Measurements from ENCODE around the gene IL17C.

The IL17C gene

DNA sequence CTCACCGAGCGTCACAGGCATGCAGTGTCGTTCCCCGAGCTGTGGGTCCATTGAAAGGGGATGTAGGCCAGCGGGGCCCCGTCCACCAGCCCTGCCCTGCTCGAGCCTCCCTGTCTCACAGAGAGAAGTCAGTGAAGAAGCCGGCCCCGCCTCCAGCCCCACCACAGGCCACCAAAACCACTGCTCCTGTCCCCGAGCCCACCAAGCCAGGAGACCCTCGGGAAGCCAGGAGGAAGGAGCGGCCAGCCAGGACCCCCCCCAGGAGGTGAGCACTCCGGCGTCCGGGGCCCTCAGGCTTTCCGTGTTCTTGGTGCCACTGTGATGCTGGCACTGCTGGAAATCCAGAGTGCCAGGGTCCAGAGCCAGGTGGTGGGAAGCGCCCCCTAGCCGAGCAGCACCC, 13.9 kb upstream of the IL17C start:
- TF ChIP-seq, protein P1, sequence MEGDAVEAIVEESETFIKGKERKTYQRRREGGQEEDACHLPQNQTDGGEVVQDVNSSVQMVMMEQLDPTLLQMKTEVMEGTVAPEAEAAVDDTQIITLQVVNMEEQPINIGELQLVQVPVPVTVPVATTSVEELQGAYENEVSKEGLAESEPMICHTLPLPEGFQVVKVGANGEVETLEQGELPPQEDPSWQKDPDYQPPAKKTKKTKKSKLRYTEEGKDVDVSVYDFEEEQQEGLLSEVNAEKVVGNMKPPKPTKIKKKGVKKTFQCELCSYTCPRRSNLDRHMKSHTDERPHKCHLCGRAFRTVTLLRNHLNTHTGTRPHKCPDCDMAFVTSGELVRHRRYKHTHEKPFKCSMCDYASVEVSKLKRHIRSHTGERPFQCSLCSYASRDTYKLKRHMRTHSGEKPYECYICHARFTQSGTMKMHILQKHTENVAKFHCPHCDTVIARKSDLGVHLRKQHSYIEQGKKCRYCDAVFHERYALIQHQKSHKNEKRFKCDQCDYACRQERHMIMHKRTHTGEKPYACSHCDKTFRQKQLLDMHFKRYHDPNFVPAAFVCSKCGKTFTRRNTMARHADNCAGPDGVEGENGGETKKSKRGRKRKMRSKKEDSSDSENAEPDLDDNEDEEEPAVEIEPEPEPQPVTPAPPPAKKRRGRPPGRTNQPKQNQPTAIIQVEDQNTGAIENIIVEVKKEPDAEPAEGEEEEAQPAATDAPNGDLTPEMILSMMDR (IDR thresholded peaks at IDR 0.05), result no peak

DNA sequence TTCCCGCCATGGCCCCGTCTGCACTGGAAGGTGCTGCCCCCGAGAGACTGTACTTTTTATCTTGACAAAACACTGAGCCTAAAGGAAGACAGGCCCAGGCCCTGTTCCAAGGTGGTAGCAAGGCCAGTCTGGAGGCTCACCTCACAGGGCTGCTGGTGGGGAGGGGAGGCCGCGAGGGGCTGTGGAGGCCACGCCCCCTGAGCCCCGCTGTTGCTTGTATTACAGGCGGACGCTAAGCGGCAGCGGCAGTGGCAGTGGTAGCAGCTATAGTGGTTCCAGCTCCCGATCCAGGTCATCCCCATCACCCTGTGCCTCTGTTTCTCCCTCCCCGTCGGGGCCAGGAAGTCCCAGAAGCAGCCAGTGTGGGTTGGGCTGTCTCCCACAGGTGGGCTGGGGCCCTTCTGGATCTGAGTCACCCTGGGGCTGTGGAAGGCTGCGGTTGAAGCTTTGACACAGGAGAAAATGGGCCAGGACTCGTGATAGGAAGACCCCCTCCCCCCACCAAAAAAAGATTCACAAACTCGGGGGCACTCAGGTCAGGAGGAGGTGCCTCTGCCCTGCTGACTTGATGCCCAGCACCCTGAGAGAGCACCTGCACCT, 13.3 kb upstream of the IL17C start:
- TF ChIP-seq, protein P1 (IDR thresholded peaks at IDR 0.05), result no peak

DNA sequence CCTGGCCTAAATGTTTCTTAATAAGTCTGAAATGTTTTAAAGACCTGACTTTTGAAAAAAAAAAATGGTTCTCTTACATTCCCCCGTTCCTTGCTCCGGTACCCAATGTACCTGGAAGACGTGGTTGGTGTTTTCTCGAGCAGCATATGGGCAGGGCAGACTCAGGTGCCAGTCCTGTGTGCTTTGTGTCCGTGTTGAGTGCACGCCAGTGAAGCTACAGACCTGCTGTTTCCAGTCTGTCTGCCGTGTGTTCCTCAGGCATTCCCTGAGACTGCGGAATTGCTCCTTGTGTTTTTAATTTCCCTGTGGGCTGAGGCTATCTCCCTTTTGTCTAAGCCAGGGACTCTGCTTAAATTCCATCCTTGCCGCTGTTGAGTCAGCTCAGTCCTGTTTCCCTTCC, 11.7 kb upstream of the IL17C start:
- TF ChIP-seq, protein P1 (IDR thresholded peaks at IDR 0.05), result no peak

DNA sequence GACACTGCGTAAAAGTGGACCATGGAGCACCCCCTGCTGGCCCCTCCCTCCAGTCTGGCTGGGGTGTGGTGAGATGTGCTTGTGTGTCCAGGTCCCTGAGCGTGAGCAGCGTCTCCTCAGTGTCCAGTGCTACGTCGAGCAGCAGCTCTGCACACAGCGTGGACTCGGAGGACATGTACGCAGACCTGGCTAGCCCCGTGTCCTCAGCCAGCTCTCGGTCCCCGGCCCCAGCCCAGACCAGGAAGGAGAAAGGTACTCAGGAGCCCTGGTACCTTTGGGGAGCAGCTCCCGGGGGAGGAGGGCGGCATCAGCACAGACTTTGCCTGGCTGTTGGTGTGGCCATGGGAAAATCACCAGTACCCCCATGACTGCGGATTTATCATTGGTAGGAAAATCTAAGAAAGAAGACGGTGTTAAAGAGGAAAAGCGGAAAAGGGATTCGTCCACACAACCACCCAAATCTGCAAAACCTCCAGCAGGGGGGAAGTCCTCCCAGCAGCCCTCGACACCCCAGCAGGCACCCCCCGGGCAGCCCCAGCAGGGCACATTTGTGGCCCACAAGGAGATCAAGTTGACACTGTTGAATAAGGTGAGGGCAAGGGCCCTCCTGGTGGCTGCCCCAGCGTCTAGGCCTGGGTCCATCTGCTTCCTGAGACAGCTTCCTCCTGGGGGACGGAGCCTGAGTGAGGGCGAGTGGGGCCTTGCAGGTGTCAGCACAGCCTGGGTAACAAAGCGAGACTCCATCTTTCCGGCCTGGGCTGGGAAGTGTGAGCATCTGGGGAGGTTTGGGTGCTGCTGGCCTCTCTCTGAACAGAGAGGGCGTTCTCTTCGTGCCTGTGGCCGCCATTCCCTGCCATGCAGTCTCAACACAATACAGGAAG, 10.6 kb upstream of the IL17C start:
- TF ChIP-seq, protein P1 (IDR thresholded peaks at IDR 0.05), result no peak

DNA sequence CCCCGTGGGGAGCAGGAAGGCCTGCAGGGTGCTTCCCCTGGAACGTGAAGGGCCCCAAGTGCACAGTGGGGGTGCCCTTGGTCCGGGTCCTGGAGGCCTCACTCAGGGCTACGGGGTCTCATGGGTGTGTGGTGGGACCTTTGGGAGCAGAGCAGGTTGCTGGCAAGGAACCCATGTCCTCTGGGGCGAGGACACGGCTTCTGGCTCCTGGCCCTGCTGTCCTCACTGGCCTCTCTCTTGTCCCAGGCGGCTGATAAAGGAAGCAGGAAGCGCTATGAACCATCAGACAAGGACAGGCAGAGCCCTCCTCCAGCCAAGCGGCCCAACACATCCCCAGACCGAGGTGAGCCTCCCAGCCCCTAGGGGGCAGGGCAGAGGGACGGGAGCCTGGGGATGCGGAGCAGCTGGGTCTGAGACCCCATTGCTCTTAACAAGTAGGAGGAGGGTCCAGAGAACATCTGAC, 9.8 kb upstream of the IL17C start:
- TF ChIP-seq, protein P1 (IDR thresholded peaks at IDR 0.05), result peak; percentile 49

DNA sequence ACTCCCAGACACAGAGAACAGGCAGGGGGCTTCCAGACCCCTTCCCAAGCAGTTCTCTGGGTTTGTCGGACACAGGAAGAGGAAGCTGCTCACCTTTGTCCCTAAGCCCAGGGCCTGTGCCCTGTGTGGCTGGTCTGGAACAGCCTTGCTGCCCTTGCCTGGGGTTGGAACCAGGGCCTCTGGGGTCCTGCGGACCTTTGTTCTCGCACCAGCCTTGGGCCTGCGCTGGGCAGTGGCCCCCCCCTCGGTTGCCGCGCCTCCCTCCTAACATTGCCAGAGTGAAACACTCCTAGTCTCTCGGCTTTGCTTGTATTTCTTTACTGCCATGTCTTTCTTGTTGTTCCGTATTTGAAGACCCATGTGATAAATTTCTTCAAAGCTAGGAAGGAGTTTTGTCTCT, 8.5 kb upstream of the IL17C start:
- TF ChIP-seq, protein P1 (IDR thresholded peaks at IDR 0.05), result no peak

DNA sequence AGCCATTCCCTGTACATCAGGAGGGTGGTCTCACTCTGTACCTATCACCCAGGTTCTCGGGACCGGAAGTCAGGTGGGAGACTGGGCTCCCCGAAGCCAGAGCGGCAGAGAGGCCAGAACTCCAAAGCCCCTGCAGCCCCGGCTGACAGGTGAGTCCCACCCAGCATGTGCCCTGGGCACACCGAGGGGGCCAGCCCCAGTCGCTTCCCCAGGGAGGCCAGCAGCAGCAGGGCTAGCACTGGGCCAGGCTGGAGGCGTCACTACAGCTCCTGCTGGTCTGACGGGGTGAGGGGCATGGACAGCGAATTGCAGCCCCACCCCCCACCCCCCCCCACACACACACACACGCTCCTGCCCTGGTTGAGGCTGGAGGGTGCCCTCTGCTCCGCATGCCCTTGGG, 7.9 kb upstream of the IL17C start:
- TF ChIP-seq, protein P1 (IDR thresholded peaks at IDR 0.05), result no peak
